ENCODE measurements around the gene CLDN22. TPM values are rescaled to one million over a fixed set of nuclear protein-coding genes. Genes with fewer than 3 reads are reported as not detected.

The CLDN22 gene
- polyA plus RNA-seq, 1 of the 3 experiments (the other 2 are of a cell fraction), result 0.05 TPM

GRCh38 chr4:183304538-183304937 lies 15.5 kb downstream of the CLDN22 start:
- Histone ChIP-seq H3K9me3 (no peaks in the 10 kb centered on the region), H2AFZ (ENCODE audit: low read depth) (no peak overlapping the region), H3K27me3 (ENCODE audit: insufficient read depth) (no peaks in the 10 kb centered on the region), H3K79me2 (ENCODE audit: insufficient read depth) (no peaks in the 10 kb centered on the region), H3K9ac (no peak overlapping the region), H3K27ac (ENCODE audit: low read depth in 2 of 2, low read length in 1 of 2) (no peak overlapping the region), H4K20me1 (ENCODE audit: insufficient read depth) (no peaks in the 10 kb centered on the region), H3K4me2 (no peak overlapping the region), H3K9me2 (no peaks in the 10 kb centered on the region), H3K4me1 (ENCODE audit: control insufficient read depth in 1 of 2, insufficient read depth in 2 of 2, low read depth in 1 of 2, low read length in 1 of 2) (no peaks in the 10 kb centered on the region; a peak in 1 of 4 replicates), H3K4me3 (ENCODE audit: low read depth in 2 of 2, low read length in 1 of 2) (no peak overlapping the region), H3K36me3 (replicated peaks in 1 of 2; ENCODE audit: control insufficient read depth in 1 of 2, insufficient read depth in 2 of 2, low read length in 1 of 2) (peaks cover 3 to 42% of the 10 kb centered on the region in 2 experiments), H3F3A (replicated peaks; ENCODE audit: insufficient read depth) (no peaks in the 10 kb centered on the region)
- WGBS (ENCODE audit: low lambda C conversion rate), result 95% methylated on average over 2 of the region's 2 CpGs
- TF ChIP-seq TAF1 (IDR thresholded peaks at IDR 0.05; ENCODE audit: borderline replicate concordance, low read depth, low read length) (no peak), REST (IDR thresholded peaks at IDR 0.05; ENCODE audit: low read depth, low read length) (no peak), YY1 (IDR thresholded peaks at IDR 0.05; ENCODE audit: low read depth) (no peak), NFIC (IDR thresholded peaks at IDR 0.05; ENCODE audit: borderline replicate concordance) (no peak), SMC3 (IDR thresholded peaks at IDR 0.05; ENCODE audit: low read depth, low read length) (no peak), IRF3 (IDR thresholded peaks at IDR 0.05; ENCODE audit: low read depth, low read length) (no peak), SIN3A (IDR thresholded peaks at IDR 0.05; ENCODE audit: borderline replicate concordance, low read depth, low read length) (no peak), RAD21 (IDR thresholded peaks at IDR 0.05; ENCODE audit: low read length) (no peak)
- ChIA-PET CTCF (no interaction called here), POLR2A (no interaction called here)
- DNase-seq, result no peak

GRCh38 chr4:183304067-183304466 lies 16.0 kb downstream of the CLDN22 start:
- Histone ChIP-seq H4K20me1 (ENCODE audit: insufficient read depth) (no peaks in the 10 kb centered on the region), H3K27me3 (ENCODE audit: insufficient read depth) (no peaks in the 10 kb centered on the region), H3F3A (replicated peaks; ENCODE audit: insufficient read depth) (no peaks in the 10 kb centered on the region), H3K27ac (ENCODE audit: low read depth in 2 of 2, low read length in 1 of 2) (no peak overlapping the region), H3K4me3 (ENCODE audit: low read depth in 2 of 2, low read length in 1 of 2) (no peak overlapping the region), H3K4me2 (no peak overlapping the region), H3K4me1 (ENCODE audit: control insufficient read depth in 1 of 2, insufficient read depth in 2 of 2, low read depth in 1 of 2, low read length in 1 of 2) (no peaks in the 10 kb centered on the region; a peak in 1 of 4 replicates), H3K79me2 (ENCODE audit: insufficient read depth) (no peaks in the 10 kb centered on the region), H3K9me3 (no peaks in the 10 kb centered on the region), H3K9me2 (no peaks in the 10 kb centered on the region), H3K36me3 (replicated peaks in 1 of 2; ENCODE audit: control insufficient read depth in 1 of 2, insufficient read depth in 2 of 2, low read length in 1 of 2) (peaks cover 3 to 38% of the 10 kb centered on the region in 2 experiments), H3K9ac (no peak overlapping the region), H2AFZ (ENCODE audit: low read depth) (no peak overlapping the region)
- DNase-seq, result no peak
- 91% methylated on average over 4 of the region's 4 CpGs for WGBS (ENCODE audit: low lambda C conversion rate)
- CTCF ChIA-PET, result interaction anchor here (1.0 kb wide), 1 partner anchor 41 kb away, joined by 4 read pairs; no protein-coding TSS in a partner anchor
- POLR2A ChIA-PET, result no interaction called here
- TF ChIP-seq NRF1 (IDR thresholded peaks at IDR 0.05; ENCODE audit: low read depth, low read length) (no peak), MEF2A (IDR thresholded peaks at IDR 0.05; ENCODE audit: borderline replicate concordance, low read depth) (no peak), ZBTB33 (IDR thresholded peaks at IDR 0.05; ENCODE audit: borderline replicate concordance, low read depth) (no peak), RFX5 (IDR thresholded peaks at IDR 0.05; ENCODE audit: low read length) (no peak), NFIC (IDR thresholded peaks at IDR 0.05; ENCODE audit: borderline replicate concordance) (no peak), IRF3 (IDR thresholded peaks at IDR 0.05; ENCODE audit: low read depth, low read length) (no peak), MXI1 (IDR thresholded peaks at IDR 0.05; ENCODE audit: low read depth, low read length) (no peak), RCOR1 (IDR thresholded peaks at IDR 0.05; ENCODE audit: low read length) (no peak), CTCF (IDR thresholded peaks at IDR 0.05) (no peak), TAF1 (IDR thresholded peaks at IDR 0.05; ENCODE audit: borderline replicate concordance, low read depth, low read length) (no peak), CHD2 (IDR thresholded peaks at IDR 0.05; ENCODE audit: low read length, partially characterized antibody) (no peak), ELF1 (IDR thresholded peaks at IDR 0.05) (no peak), GATA2 (CRISPR knock-in tag; IDR thresholded peaks at IDR 0.05) (no peak)
